Measurements from ENCODE around the gene KDM2B.

DNA sequence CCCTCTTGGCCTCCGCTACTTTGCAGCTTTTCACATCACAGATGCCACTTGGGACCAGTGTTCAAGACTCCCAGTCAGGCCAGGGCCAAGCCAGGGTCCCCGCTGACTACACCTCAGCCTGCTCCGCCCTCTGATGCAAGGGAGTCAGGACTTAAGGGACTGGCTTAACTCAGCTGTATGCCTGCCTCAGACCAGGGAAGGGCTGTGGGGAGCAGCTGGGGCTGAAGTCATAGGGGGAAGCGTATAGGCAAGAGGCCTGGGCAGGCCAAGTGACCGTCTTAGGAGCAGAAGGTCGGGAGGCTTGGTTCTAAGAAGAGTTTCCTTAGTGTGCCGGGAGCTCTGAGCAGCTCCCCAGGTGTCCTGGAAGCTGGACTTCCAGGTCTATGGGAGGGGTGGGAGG is 21.9 kb downstream of the KDM2B start:
- TF ChIP-seq SREBF2 (IDR thresholded peaks at IDR 0.05): no peak
- TF ChIP-seq RAD21 (conservative IDR thresholded peaks at IDR 0.05 in 1 of 2, IDR thresholded peaks at IDR 0.05 in 1 of 2): no peak
- no peak for TF ChIP-seq FOSB (CRISPR knock-in tag; IDR thresholded peaks at IDR 0.05)
- TF ChIP-seq MAFK (IDR thresholded peaks at IDR 0.05; ENCODE audit: partially characterized antibody): no peak
